Trophoblast cell (in vitro differentiated cells and primary cell): ENCODE measurements around the gene S1PR5.
A peak's percentile ranks its signal among the peaks of the same experiment; 100 is the strongest.

ENCODE experiments used
- DNase-seq, 2 donors: peaks; one replicate each; pipeline ENCODE4 v3.0.0-alpha.2; 2016
- H2AFZ ChIP-seq: 2 replicates; pipeline ENCODE4 v1.6.1; 2013; ENCODE audit warnings: low read length, moderate library complexity, mild to moderate bottlenecking; ENCODE audit not compliant: insufficient read depth, poor library complexity
- H2AK5ac ChIP-seq: 2 replicates; pipeline ENCODE4 v1.6.1; 2013; ENCODE audit warnings: mild to moderate bottlenecking, low read length
- H2BK120ac ChIP-seq: 2 replicates; pipeline ENCODE4 v1.6.1; 2013; ENCODE audit warnings: low read length, mild to moderate bottlenecking, moderate library complexity; ENCODE audit not compliant: insufficient read depth, poor library complexity
- H2BK12ac ChIP-seq: 2 replicates; pipeline ENCODE4 v1.6.1; 2013; ENCODE audit warnings: mild to moderate bottlenecking, low read length, moderate library complexity
- H2BK5ac ChIP-seq: 2 replicates; pipeline ENCODE4 v1.6.1; 2013; ENCODE audit warnings: low read length, low read depth, moderate library complexity, mild to moderate bottlenecking; ENCODE audit not compliant: poor library complexity
- H3K14ac ChIP-seq: 2 replicates; pipeline ENCODE4 v1.6.1; 2013; ENCODE audit warnings: mild to moderate bottlenecking, low read length
- H3K18ac ChIP-seq: 2 replicates; pipeline ENCODE4 v1.6.1; 2013; ENCODE audit warnings: mild to moderate bottlenecking, low read length
- H3K23ac ChIP-seq: 2 replicates; pipeline ENCODE4 v1.6.1; 2013; ENCODE audit warnings: low read length
- H3K27ac ChIP-seq: 2 replicates; pipeline ENCODE4 v1.5.1; 2013; ENCODE audit warnings: low read depth, mild to moderate bottlenecking, inconsistent platforms, low read length, moderate library complexity
- H3K27me3 ChIP-seq: 2 replicates; pipeline ENCODE4 v1.6.1; 2013; ENCODE audit warnings: inconsistent platforms, mild to moderate bottlenecking, low read length, moderate library complexity; ENCODE audit not compliant: insufficient read depth
- H3K36me3 ChIP-seq, 2 experiments: 1 replicate in 1 of 2; 2 replicates in 1 of 2; pipeline ENCODE4 v1.6.1; 2013; ENCODE audit warnings: low read length in 2 of 2, mild to moderate bottlenecking in 2 of 2, moderate library complexity in 1 of 2; ENCODE audit not compliant: insufficient read depth in 2 of 2, control insufficient read depth in 1 of 2
- H3K4ac ChIP-seq: 2 replicates; pipeline ENCODE4 v1.6.1; 2013; ENCODE audit warnings: low read depth, mild to moderate bottlenecking, low read length, moderate library complexity
- H3K4me1 ChIP-seq, 2 experiments: 1 replicate in 1 of 2; 2 replicates in 1 of 2; pipeline ENCODE4 v1.6.1; 2013; ENCODE audit warnings: low read length in 2 of 2, mild to moderate bottlenecking in 2 of 2, moderate library complexity in 1 of 2; ENCODE audit not compliant: insufficient read depth in 2 of 2, control insufficient read depth in 1 of 2
- H3K4me2 ChIP-seq: 2 replicates; pipeline ENCODE4 v1.6.1; 2013; ENCODE audit warnings: inconsistent platforms, mild to moderate bottlenecking, low read length, moderate library complexity
- H3K4me3 ChIP-seq: 2 replicates; pipeline ENCODE4 v1.5.1; 2013; ENCODE audit warnings: mild to moderate bottlenecking, low read depth, low read length, inconsistent platforms
- H3K79me1 ChIP-seq: one replicate; pipeline ENCODE4 v1.6.1; 2013; ENCODE audit warnings: low read length
- H3K79me2 ChIP-seq: 2 replicates; pipeline ENCODE4 v1.6.1; 2013; ENCODE audit warnings: low read length, mild to moderate bottlenecking; ENCODE audit not compliant: control insufficient read depth, insufficient read depth, poor library complexity
- H3K9ac ChIP-seq: 2 replicates; pipeline ENCODE4 v1.6.1; 2013; ENCODE audit warnings: mild to moderate bottlenecking, low read length
- H3K9me3 ChIP-seq: 2 replicates; pipeline ENCODE4 v1.6.1; 2013; ENCODE audit warnings: low read depth, mild to moderate bottlenecking, control low read depth, inconsistent platforms, low read length; ENCODE audit not compliant: insufficient read depth
- H4K12ac ChIP-seq: 2 replicates; pipeline ENCODE4 v1.6.1; 2013; ENCODE audit warnings: low read depth, mild to moderate bottlenecking, low read length, moderate library complexity
- H4K8ac ChIP-seq: 2 replicates; pipeline ENCODE4 v1.6.1; 2013; ENCODE audit warnings: low read depth, mild to moderate bottlenecking, low read length, moderate library complexity
- H4K91ac ChIP-seq: one replicate; pipeline ENCODE4 v1.6.1; 2013; ENCODE audit warnings: low read depth, mild to moderate bottlenecking, low read length, moderate library complexity
- WGBS: extraction: QIAGEN DNeasy Blood & Tissue Kit; methylation state at CpG from one replicate; pipeline ENCODE4 v1.1.7; 2013; ENCODE audit warnings: missing lambda C conversion rate; ENCODE audit not compliant: insufficient read length, insufficient coverage; ENCODE audit errors: extremely low coverage; 5-methylcytosine and 5-hydroxymethylcytosine counted together

The S1PR5 gene

GRCh38 chr19:10486551-10486950, 30.7 kb downstream of the S1PR5 start:
- H2AFZ ChIP-seq = no peak overlapping the region
- no peak overlapping the region for H3K4ac ChIP-seq
- no peak overlapping the region for H3K23ac ChIP-seq
- no CpG with 5 or more reads among the region's 13 CpGs for whole genome bisulfite sequencing
- no peak overlapping the region for H3K14ac ChIP-seq
- no peak overlapping the region for H4K8ac ChIP-seq
- no peak overlapping the region for H3K27ac ChIP-seq
- H2BK5ac ChIP-seq = no peak overlapping the region
- no peaks in the 10 kb centered on the region for H3K27me3 ChIP-seq
- H3K36me3 ChIP-seq = peaks cover 44 to 54% of the 10 kb centered on the region in 2 experiments
- no peak overlapping the region for H4K91ac ChIP-seq
- H2BK12ac ChIP-seq = no peak overlapping the region
- H3K9me3 ChIP-seq = no peaks in the 10 kb centered on the region
- no peaks in the 10 kb centered on the region for H3K79me2 ChIP-seq
- no peaks in the 10 kb centered on the region for H3K79me1 ChIP-seq
- DNase-seq = no peak
- no peak overlapping the region for H3K9ac ChIP-seq
- H2BK120ac ChIP-seq = no peak overlapping the region
- no peak overlapping the region for H3K18ac ChIP-seq
- no peak overlapping the region for H4K12ac ChIP-seq
- no peak overlapping the region for H3K4me2 ChIP-seq
- no peaks in the 10 kb centered on the region for H3K4me1 ChIP-seq
- no peak overlapping the region for H3K4me3 ChIP-seq
- no peak overlapping the region for H2AK5ac ChIP-seq

- Histone ChIP-seq H2BK120ac (no peak overlapping the region), H2BK5ac (no peak overlapping the region), H2AK5ac (no peak overlapping the region), H3K18ac (no peak overlapping the region), H4K91ac (no peak overlapping the region), H3K14ac (no peak overlapping the region), H4K12ac (no peak overlapping the region), H3K79me1 (no peaks in the 10 kb centered on the region), H3K36me3 (no peaks in the 10 kb centered on the region), H3K4ac (no peak overlapping the region), H3K27ac (no peak overlapping the region), H3K23ac (no peak overlapping the region), H2BK12ac (no peak overlapping the region), H3K9me3 (no peaks in the 10 kb centered on the region), H3K27me3 (no peaks in the 10 kb centered on the region), H2AFZ (peak overlapping the region; percentile 33), H3K4me1 (no peaks in the 10 kb centered on the region), H3K4me2 (peak overlapping the region; percentile 27), H3K4me3 (no peak overlapping the region), H4K8ac (no peak overlapping the region), H3K79me2 (no peaks in the 10 kb centered on the region), H3K9ac (no peak overlapping the region)
- no CpG with 5 or more reads among the region's 36 CpGs for WGBS
- peak; percentile 82 to 88 for DNase-seq
These were observed 38.3 kb downstream of the S1PR5 start for GRCh38 chr19:10478903-10479384.

DNA sequence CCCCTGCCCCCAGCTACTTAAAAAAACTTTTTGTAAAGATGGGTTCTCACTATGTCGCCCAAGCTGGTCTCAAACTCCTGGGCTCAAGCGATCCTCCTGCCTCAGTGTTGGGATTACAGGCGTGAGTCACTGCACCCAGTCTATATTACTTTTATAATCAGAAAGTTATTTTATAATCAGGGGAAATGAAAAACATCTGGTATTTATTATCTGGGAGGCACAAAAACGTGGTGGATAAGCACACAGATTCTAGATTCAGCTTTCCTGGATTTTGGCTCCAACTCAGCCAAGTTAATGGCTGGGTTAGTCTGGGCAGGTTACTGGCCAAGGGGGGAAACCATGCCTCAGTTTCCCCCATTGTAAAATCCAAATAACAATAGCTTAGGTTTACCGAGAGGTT, 38.8 kb downstream of the S1PR5 start:
- H3K79me1 ChIP-seq = no peaks in the 10 kb centered on the region
- no peaks in the 10 kb centered on the region for H3K79me2 ChIP-seq
- no peak overlapping the region for H3K9ac ChIP-seq
- H3K4me2 ChIP-seq = no peak overlapping the region
- H4K91ac ChIP-seq = no peak overlapping the region
- H3K4me3 ChIP-seq = no peak overlapping the region
- no peak overlapping the region for H4K8ac ChIP-seq
- H3K4ac ChIP-seq = no peak overlapping the region
- H3K23ac ChIP-seq = no peak overlapping the region
- no peak overlapping the region for H2BK5ac ChIP-seq
- no peaks in the 10 kb centered on the region for H3K27me3 ChIP-seq
- no peak overlapping the region for H3K14ac ChIP-seq
- no peaks in the 10 kb centered on the region for H3K4me1 ChIP-seq
- no peak overlapping the region for H2AFZ ChIP-seq
- no peak overlapping the region for H3K18ac ChIP-seq
- H2BK120ac ChIP-seq = no peak overlapping the region
- no peak overlapping the region for H2AK5ac ChIP-seq
- no peak overlapping the region for H4K12ac ChIP-seq
- no CpG with 5 or more reads among the region's 5 CpGs for WGBS
- DNase-seq = no peak
- H3K36me3 ChIP-seq = no peaks in the 10 kb centered on the region
- no peak overlapping the region for H2BK12ac ChIP-seq
- H3K27ac ChIP-seq = no peak overlapping the region
- no peaks in the 10 kb centered on the region for H3K9me3 ChIP-seq

DNA sequence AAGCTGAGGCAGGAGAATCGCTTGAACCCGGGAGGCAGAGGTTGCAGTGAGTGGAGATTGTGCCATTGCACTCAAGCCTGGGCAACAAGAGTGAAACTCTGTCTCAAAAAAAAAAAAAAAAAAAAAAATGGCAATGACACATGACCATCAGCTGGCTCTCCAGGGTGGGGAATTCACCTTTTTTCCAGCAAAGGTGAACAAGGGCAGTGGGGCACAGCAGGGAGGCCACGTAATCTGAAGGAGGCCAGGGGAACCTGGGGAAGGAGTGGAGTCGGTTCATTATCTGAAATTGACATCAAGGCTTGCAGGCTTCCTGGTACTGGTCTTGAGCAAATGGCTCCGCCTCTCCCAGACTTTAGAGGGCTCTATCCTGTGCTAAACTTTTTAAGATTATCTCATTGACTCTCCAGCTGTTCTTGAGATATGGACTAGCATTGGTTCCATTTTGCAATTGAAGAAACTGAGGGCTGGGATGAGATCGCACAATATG, 42.2 kb downstream of the S1PR5 start:
- Histone ChIP-seq H3K14ac (no peak overlapping the region), H3K27ac (no peak overlapping the region), H2BK12ac (no peak overlapping the region), H3K18ac (no peak overlapping the region), H3K9ac (no peak overlapping the region), H3K79me2 (no peaks in the 10 kb centered on the region), H3K4me1 (no peaks in the 10 kb centered on the region), H2BK120ac (no peak overlapping the region), H3K27me3 (no peaks in the 10 kb centered on the region), H4K8ac (no peak overlapping the region), H4K12ac (no peak overlapping the region), H3K4ac (no peak overlapping the region), H3K36me3 (no peaks in the 10 kb centered on the region), H4K91ac (no peak overlapping the region), H3K4me2 (no peak overlapping the region), H3K23ac (no peak overlapping the region), H3K9me3 (no peaks in the 10 kb centered on the region), H2AFZ (no peak overlapping the region), H2AK5ac (no peak overlapping the region), H3K4me3 (no peak overlapping the region), H3K79me1 (no peaks in the 10 kb centered on the region), H2BK5ac (no peak overlapping the region)
- DNase-seq = peak in 1 of 2 donors; percentile 17
- no CpG with 5 or more reads among the region's 6 CpGs for WGBS
